Prostate gland (tissue), 2 donors: Measurements from ENCODE around the gene INPP4B. TPM values are rescaled to one million over a fixed set of nuclear protein-coding genes. Genes with fewer than 3 reads are reported as not detected.

ENCODE experiments used
- DNase-seq: peaks from one replicate; pipeline ENCODE4 v3.0.0-alpha.2; 2019; ENCODE audit warnings: low spot score
- H3K27ac ChIP-seq, 2 donors: fragments of 200-600 bp; sonication (generic); 2 replicates each; pipeline ENCODE4 v1.5.1; 2017 to 2019
- H3K27me3 ChIP-seq: fragments of 200-600 bp; sonication (generic); replicated peaks from 2 replicates; pipeline ENCODE4 v1.5.1; 2019; ENCODE audit not compliant: insufficient read depth
- H3K36me3 ChIP-seq, 2 donors: fragments of 200-600 bp; sonication (generic); 1 replicate in 1 of 2; 2 replicates in 1 of 2; pipeline versions ENCODE4 v1.5.1 to v1.8.1; 2017 to 2019
- H3K4me1 ChIP-seq: fragments of 200-600 bp; sonication (generic); replicated peaks from 2 replicates; pipeline ENCODE4 v1.5.1; 2019
- H3K4me3 ChIP-seq, 2 donors: fragments of 200-600 bp; sonication (generic); 2 replicates each; pipeline ENCODE4 v1.5.1; 2017 to 2019
- H3K9me3 ChIP-seq: fragments of 200-600 bp; sonication (generic); 2 replicates; pipeline ENCODE4 v1.5.1; 2017
- CTCF ChIP-seq, 4 experiments: fragments of 200-600 bp in 2 of 4; fragments of 450-650 bp in 2 of 4; sonication (generic) in 2 of 4; IDR thresholded peaks; 1 replicate in 3 of 4; 2 replicates in 1 of 4; pipeline ENCODE4 v1.5.1; 2016 to 2019; ENCODE audit warnings: antibody characterized with exemption in 4 of 4, mild to moderate bottlenecking in 2 of 4, moderate library complexity in 2 of 4
- POLR2A ChIP-seq: fragments of 450-650 bp; IDR thresholded peaks from one replicate; pipeline ENCODE4 v1.6.1; 2016; ENCODE audit warnings: antibody characterized with exemption, mild to moderate bottlenecking
- POLR2AphosphoS5 ChIP-seq: sonication (generic); formaldehyde crosslinking; IDR thresholded peaks from one replicate; pipeline ENCODE4 v1.6.1; 2017; ENCODE audit warnings: antibody characterized with exemption
- WGBS: methylation state at CpG from one replicate; pipeline ENCODE4 v1.1.5; 2018; 5-methylcytosine and 5-hydroxymethylcytosine counted together
- intact Hi-C: fragments of 100-400 bp; cut with DNase I; formaldehyde crosslinking; loops from one replicate; pipeline ENCODE4 v1.14.2; 2022
- total RNA-seq, 2 donors: library from RNA; depleted of rRNA; stranded (reverse); fragments of >200 nt; gene quantifications; one replicate each; pipeline ENCODE4 v1.1.0, GENCODE V29; 2016

INPP4B gene
- total RNA-seq, 2 donors from 2014 or later, result 22.3 to 49.7 TPM

GRCh38 chr4:142231787-142232186, 614.3 kb downstream of the INPP4B start:
- TF ChIP-seq POLR2A (no peak), CTCF (IDR thresholded peaks at IDR 0.05) (no peak), POLR2AphosphoS5 (no peak)
- 96% methylated on average over 2 of the region's 2 CpGs for WGBS
- Histone ChIP-seq H3K27me3 (no peaks in the 10 kb centered on the region), H3K4me1 (no peaks in the 10 kb centered on the region), H3K9me3 (no peaks in the 10 kb centered on the region), H3K36me3 (no peaks in the 10 kb centered on the region), H3K4me3 (no peak overlapping the region), H3K27ac (no peak overlapping the region)
- no peak for DNase-seq
- intact Hi-C loops, result no loop called here

GRCh38 chr4:142230991-142231390, 615.1 kb downstream of the INPP4B start:
- WGBS, result 81% methylated on average over 3 of the region's 3 CpGs

GRCh38 chr4:142226014-142226413, 620.1 kb downstream of the INPP4B start:
- no peak overlapping the region for H3K27ac ChIP-seq
- no peaks in the 10 kb centered on the region for H3K27me3 ChIP-seq
- no peaks in the 10 kb centered on the region for H3K4me1 ChIP-seq
- H3K4me3 ChIP-seq, result no peak overlapping the region
- H3K36me3 ChIP-seq, result no peaks in the 10 kb centered on the region
- TF ChIP-seq POLR2AphosphoS5, result no peak
- no peak for TF ChIP-seq CTCF (IDR thresholded peaks at IDR 0.05)
- TF ChIP-seq POLR2A, result no peak
- intact Hi-C loops, result no loop called here
- DNase-seq, result no peak
- no peaks in the 10 kb centered on the region for H3K9me3 ChIP-seq

More at GRCh38 chr4:142230991-142231390, 615.1 kb downstream of the INPP4B start:
- intact Hi-C loops, result no loop called here
- no peaks in the 10 kb centered on the region for H3K27me3 ChIP-seq
- H3K36me3 ChIP-seq, result no peaks in the 10 kb centered on the region
- H3K27ac ChIP-seq, result no peak overlapping the region
- TF ChIP-seq CTCF (IDR thresholded peaks at IDR 0.05) (no peak), POLR2AphosphoS5 (no peak), POLR2A (no peak)
- no peak for DNase-seq
- H3K4me3 ChIP-seq, result no peak overlapping the region
- no peaks in the 10 kb centered on the region for H3K4me1 ChIP-seq
- H3K9me3 ChIP-seq, result no peaks in the 10 kb centered on the region

GRCh38 chr4:142222127-142222526, 624.0 kb downstream of the INPP4B start:
- no peak overlapping the region for H3K27ac ChIP-seq
- H3K36me3 ChIP-seq, result no peaks in the 10 kb centered on the region
- no peaks in the 10 kb centered on the region for H3K9me3 ChIP-seq
- no peak overlapping the region for H3K4me3 ChIP-seq
- TF ChIP-seq CTCF (IDR thresholded peaks at IDR 0.05) (no peak), POLR2A (no peak), POLR2AphosphoS5 (no peak)
- H3K27me3 ChIP-seq, result no peaks in the 10 kb centered on the region
- intact Hi-C loops, result no loop called here
- H3K4me1 ChIP-seq, result no peaks in the 10 kb centered on the region
- no peak for DNase-seq

GRCh38 chr4:142218726-142219125, 627.4 kb downstream of the INPP4B start:
- H3K4me3 ChIP-seq, result no peak overlapping the region
- no peak overlapping the region for H3K27ac ChIP-seq
- H3K27me3 ChIP-seq, result no peaks in the 10 kb centered on the region
- no peaks in the 10 kb centered on the region for H3K9me3 ChIP-seq
- H3K4me1 ChIP-seq, result no peaks in the 10 kb centered on the region
- TF ChIP-seq POLR2AphosphoS5 (no peak), CTCF (IDR thresholded peaks at IDR 0.05) (no peak), POLR2A (no peak)
- no peak for DNase-seq
- 41% methylated on average over 1 of the region's 1 CpG for WGBS
- no peaks in the 10 kb centered on the region for H3K36me3 ChIP-seq
- intact Hi-C loops, result no loop called here
